Sigmoid colon (tissue), 4 donors: Measurements from ENCODE around the gene STX18.

Source experiments
- CTCF ChIP-seq, 4 experiments: fragments of 450-650 bp in 3 of 4; fragments of 200-600 bp in 1 of 4; IDR thresholded peaks; one replicate each; pipeline ENCODE4 v1.5.1; 2016 to 2019; ENCODE audit warnings: antibody characterized with exemption in 4 of 4, mild to moderate bottlenecking in 3 of 4, moderate library complexity in 2 of 4
- POLR2A ChIP-seq, 2 donors: fragments of 450-650 bp; IDR thresholded peaks; one replicate each; pipeline ENCODE4 v1.6.1; 2016; ENCODE audit warnings: antibody characterized with exemption in 2 of 2, mild to moderate bottlenecking in 2 of 2, moderate library complexity in 2 of 2
- POLR2AphosphoS5 ChIP-seq, 4 donors: sonication (generic); formaldehyde crosslinking; IDR thresholded peaks; one replicate each; pipeline ENCODE4 v1.6.1; 2017; ENCODE audit warnings: antibody characterized with exemption in 4 of 4

- TF ChIP-seq POLR2A (IDR thresholded peaks at IDR 0.05), result no peak
- peak in 1 of 4 experiments; percentile 10 for TF ChIP-seq CTCF (IDR thresholded peaks at IDR 0.05)
- TF ChIP-seq POLR2AphosphoS5 (IDR thresholded peaks at IDR 0.05), result no peak
Measured at GRCh38 chr4:4480685-4481398, 61.0 kb downstream of the STX18 start.
